Endothelial cell of umbilical vein (primary cell): ENCODE results near the gene RPL23. TPM values are rescaled to one million over a fixed set of nuclear protein-coding genes. Genes with fewer than 3 reads are reported as not detected.

Experiments used
- BruUV-seq: library from RNA; stranded (reverse); fragments of 400-500 nt; replicated peaks from 2 replicates; lab custom pipeline; 2021; lab: Mats Ljungman, UMichigan
- CTCF ChIA-PET: fragments of 300-600, 350-600 bp; sonication (Branson Sonifier 250); formaldehyde crosslinking; loops from one replicate; lab custom pipeline; 2021; ENCODE audit warnings: antibody characterized with exemption, inconsistent platforms; lab: Charles Lee
- POLR2A ChIA-PET: fragments of 300-600, 350-600 bp; sonication (Branson Sonifier 250); formaldehyde crosslinking; loops from one replicate; lab custom pipeline; 2021; ENCODE audit warnings: antibody characterized with exemption, inconsistent platforms; lab: Charles Lee
- DNase-seq: peaks from one replicate; pipeline ENCODE4 v3.0.0-alpha.2; 2011; ENCODE audit warnings: low read depth, low spot score
- FAIRE-seq: peaks from 2 replicates; lab custom pipeline; 2011; peaks lifted over from hg19 to GRCh38; lab: Jason Lieb, UNC
- H2AFZ ChIP-seq: 2 replicates; pipeline ENCODE4 v1.6.0; 2012; ENCODE audit warnings: low read depth, low read length, control low read depth, inconsistent platforms
- H3K27ac ChIP-seq: 2 replicates; pipeline ENCODE4 v1.5.1; 2011; ENCODE audit warnings: low read depth, mild to moderate bottlenecking, control low read depth, low read length, moderate library complexity; ENCODE audit not compliant: insufficient read depth
- H3K27me3 ChIP-seq, 2 experiments: 2 replicates each; pipeline versions ENCODE4 v1.6.0 to v1.6.1; 2011; ENCODE audit warnings: low read length in 2 of 2, mixed read lengths in 1 of 2; ENCODE audit not compliant: control insufficient read depth in 2 of 2, insufficient read depth in 2 of 2
- H3K36me3 ChIP-seq, 2 experiments: 2 replicates in 1 of 2; 3 replicates in 1 of 2; pipeline ENCODE4 v1.5.1; 2011; ENCODE audit warnings: low read length in 2 of 2, mild to moderate bottlenecking in 1 of 2, moderate library complexity in 1 of 2; ENCODE audit not compliant: control insufficient read depth in 2 of 2, insufficient read depth in 2 of 2; ENCODE audit errors: extremely low read depth in 1 of 2
- H3K4me1 ChIP-seq: 3 replicates; pipeline ENCODE4 v1.5.1; 2011; ENCODE audit warnings: mild to moderate bottlenecking, low read length; ENCODE audit not compliant: control insufficient read depth, insufficient read depth; ENCODE audit errors: extremely low read depth
- H3K4me2 ChIP-seq: 2 replicates; pipeline ENCODE4 v1.6.1; 2011; ENCODE audit warnings: low read length, control low read depth, mixed read lengths; ENCODE audit not compliant: insufficient read depth
- H3K4me3 ChIP-seq, 3 experiments: fragments of 200-600 bp in 1 of 3; sonication (generic), shearing (Covaris generic) in 1 of 3; replicated peaks in 1 of 3; 2 replicates each; pipeline ENCODE4 v1.5.1; 2011 to 2016; ENCODE audit warnings: control low read depth in 3 of 3, low read length in 3 of 3, mild to moderate bottlenecking in 2 of 3, inconsistent platforms in 1 of 3, low read depth in 1 of 3, moderate library complexity in 1 of 3; ENCODE audit not compliant: insufficient read depth in 1 of 3
- H3K79me2 ChIP-seq: 2 replicates; pipeline ENCODE4 v1.6.0; 2012; ENCODE audit warnings: low read length, inconsistent platforms; ENCODE audit not compliant: control insufficient read depth, insufficient read depth
- H3K9ac ChIP-seq: replicated peaks from 2 replicates; pipeline ENCODE3; 2011; ENCODE audit warnings: low read length, control low read depth; ENCODE audit not compliant: insufficient read depth; ENCODE audit errors: extremely low read depth
- H3K9me1 ChIP-seq: replicated peaks from 3 replicates; pipeline ENCODE4 v1.6.0; 2011; ENCODE audit warnings: mild to moderate bottlenecking, low read length; ENCODE audit not compliant: control insufficient read depth, insufficient read depth; ENCODE audit errors: extremely low read depth
- H3K9me3 ChIP-seq: replicated peaks from 2 replicates; pipeline ENCODE4 v1.5.1; 2012; ENCODE audit warnings: low read length, inconsistent platforms; ENCODE audit not compliant: control insufficient read depth, insufficient read depth
- H4K20me1 ChIP-seq: replicated peaks from 2 replicates; pipeline ENCODE3; 2011; ENCODE audit warnings: mild to moderate bottlenecking, low read length; ENCODE audit not compliant: control insufficient read depth, insufficient read depth; ENCODE audit errors: extremely low read depth
- EZH2 ChIP-seq: IDR thresholded peaks from 2 replicates; pipeline ENCODE4 v1.6.1; 2012; ENCODE audit warnings: borderline replicate concordance, low read depth, mild to moderate bottlenecking, moderate library complexity, low read length, inconsistent platforms; ENCODE audit not compliant: severe bottlenecking
- FOS ChIP-seq: IDR thresholded peaks from 2 replicates; pipeline ENCODE4 v1.6.1; 2011; ENCODE audit warnings: mild to moderate bottlenecking, low read length, moderate library complexity, borderline replicate concordance; ENCODE audit not compliant: insufficient read depth
- GATA2 ChIP-seq: IDR thresholded peaks from 2 replicates; pipeline ENCODE4 v1.7.0; 2011; ENCODE audit warnings: low read depth, mild to moderate bottlenecking, moderate library complexity, mixed read lengths, low read length; ENCODE audit not compliant: insufficient read length, insufficient read depth
- JUN ChIP-seq: IDR thresholded peaks from 2 replicates; pipeline ENCODE4 v1.6.1; 2011; ENCODE audit warnings: borderline replicate concordance, low read depth; ENCODE audit not compliant: insufficient read length, insufficient read depth
- MAX ChIP-seq: IDR thresholded peaks from 2 replicates; pipeline ENCODE4 v1.6.1; 2011; ENCODE audit not compliant: insufficient read depth, insufficient read length
- MYC ChIP-seq: IDR thresholded peaks from one replicate; pipeline ENCODE4 v1.6.1; 2011; ENCODE audit warnings: mild to moderate bottlenecking, low read depth, low read length
- POLR2A ChIP-seq: IDR thresholded peaks from 2 replicates; pipeline ENCODE4 v1.6.1; 2012; ENCODE audit warnings: low read depth, mild to moderate bottlenecking, control low read depth, low read length
- POLR2AphosphoS5 ChIP-seq: IDR thresholded peaks from 2 replicates; pipeline ENCODE4 v1.6.1; 2012; ENCODE audit warnings: low read depth, mild to moderate bottlenecking, control low read depth, low read length, moderate library complexity; ENCODE audit not compliant: insufficient read depth
- dilution Hi-C: fragments of 300-500 bp; cut with MboI; formaldehyde crosslinking; loops from one replicate; pipeline ENCODE4 v1.15.0; 2019; ENCODE audit warnings: low sequenced_read_pairs; ENCODE audit not compliant: extremely low pct_ligation_motif_present
- intact Hi-C: fragments of 100-400 bp; cut with micrococcal nuclease; formaldehyde crosslinking; loops from one replicate; pipeline ENCODE4 v1.10.0; 2022
- polyA plus RNA-seq, 4 experiments: library from polyadenylated mRNA; depleted of rRNA in 3 of 4; stranded (reverse) in 3 of 4; unstranded in 1 of 4; fragments of >200 nt; gene quantifications; 2 replicates each; pipeline versions ENCODE4 v1.2.1 to v1.2.3, GENCODE V29; 2011 to 2012; ENCODE audit warnings: missing spikeins in 1 of 4
- total RNA-seq: library from RNA; stranded (reverse); gene quantifications from 2 replicates; pipeline ENCODE4 v1.2.3, GENCODE V29; 2021
- TF ChIP-seq, protein P1 (sequence below), 2 donors: IDR thresholded peaks; 1 replicate in 1 of 2; 2 replicates in 1 of 2; pipeline ENCODE4 v1.5.1; 2011; ENCODE audit warnings: low read length in 2 of 2, mild to moderate bottlenecking in 2 of 2, moderate library complexity in 2 of 2, control low read depth in 1 of 2, inconsistent platforms in 1 of 2, low read depth in 1 of 2; ENCODE audit not compliant: insufficient read depth in 1 of 2; ENCODE audit errors: extremely low read depth in 1 of 2

RPL23 gene
- total and polyA plus RNA-seq, 2 donors (not counting 3 experiments of a cell fraction or from before 2014, with no cell fraction given) = 1,292 to 1,847 TPM

- no peak overlapping the region for H3K9ac ChIP-seq
- ChIA-PET CTCF (interaction anchor here (1.6 to 4.7 kb wide), 3 partner anchors 29 to 280 kb away, joined by 5 to 37 read pairs (median 11); no protein-coding TSS in a partner anchor), POLR2A (interaction anchor here (0.5 to 0.7 kb wide), 2 partner anchors 9 to 85 kb away, joined by 3 to 5 read pairs; no protein-coding TSS in a partner anchor)
- H3K36me3 ChIP-seq = peaks cover 0 to 3% of the 10 kb centered on the region in 2 experiments
- peaks cover 71% of the 10 kb centered on the region for H3K79me2 ChIP-seq
- peaks cover 6% of the 10 kb centered on the region for H4K20me1 ChIP-seq
- H3K27me3 ChIP-seq = no peaks in the 10 kb centered on the region
- dilution Hi-C loops = no loop called here
- H3K27ac ChIP-seq = no peak overlapping the region
- no peaks in the 10 kb centered on the region for H3K9me3 ChIP-seq
- H3K4me3 ChIP-seq = no peak overlapping the region
- H2AFZ ChIP-seq = no peak overlapping the region
- peaks cover 35% of the 10 kb centered on the region for H3K4me1 ChIP-seq
- intact Hi-C loops = loop anchor here (5.0 kb wide), 1 partner anchor 109 kb away; no protein-coding TSS in a partner anchor
- no peak overlapping the region for H3K4me2 ChIP-seq
- no TSS peak for BruUV-seq
- FAIRE-seq = no peak
- DNase-seq = no peak
- no peaks in the 10 kb centered on the region for H3K9me1 ChIP-seq
- TF ChIP-seq MAX (no peak), MYC (no peak), EZH2 (no peak), POLR2AphosphoS5 (no peak), JUN (no peak), POLR2A (no peak), GATA2 (no peak), FOS (no peak)
- TF ChIP-seq, protein P1, sequence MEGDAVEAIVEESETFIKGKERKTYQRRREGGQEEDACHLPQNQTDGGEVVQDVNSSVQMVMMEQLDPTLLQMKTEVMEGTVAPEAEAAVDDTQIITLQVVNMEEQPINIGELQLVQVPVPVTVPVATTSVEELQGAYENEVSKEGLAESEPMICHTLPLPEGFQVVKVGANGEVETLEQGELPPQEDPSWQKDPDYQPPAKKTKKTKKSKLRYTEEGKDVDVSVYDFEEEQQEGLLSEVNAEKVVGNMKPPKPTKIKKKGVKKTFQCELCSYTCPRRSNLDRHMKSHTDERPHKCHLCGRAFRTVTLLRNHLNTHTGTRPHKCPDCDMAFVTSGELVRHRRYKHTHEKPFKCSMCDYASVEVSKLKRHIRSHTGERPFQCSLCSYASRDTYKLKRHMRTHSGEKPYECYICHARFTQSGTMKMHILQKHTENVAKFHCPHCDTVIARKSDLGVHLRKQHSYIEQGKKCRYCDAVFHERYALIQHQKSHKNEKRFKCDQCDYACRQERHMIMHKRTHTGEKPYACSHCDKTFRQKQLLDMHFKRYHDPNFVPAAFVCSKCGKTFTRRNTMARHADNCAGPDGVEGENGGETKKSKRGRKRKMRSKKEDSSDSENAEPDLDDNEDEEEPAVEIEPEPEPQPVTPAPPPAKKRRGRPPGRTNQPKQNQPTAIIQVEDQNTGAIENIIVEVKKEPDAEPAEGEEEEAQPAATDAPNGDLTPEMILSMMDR (IDR thresholded peaks at IDR 0.05; ENCODE audit: extremely low read depth in 1 of 2, insufficient read depth in 1 of 2, low read depth in 1 of 2, low read length in 2 of 2) = no peak
Measured at GRCh38 chr17:38872671-38873385, 19.3 kb upstream of the RPL23 start.
